Skin epidermis (tissue), 12 donors: ENCODE data around the gene GALNTL6.

Experiments
- H3K27ac ChIP-seq, 21 experiments: fragments of 200-600 bp; sonication (generic) in 11 of 21; one replicate each; pipeline ENCODE4 v1.5.0; 2020; ENCODE audit warnings: mild to moderate bottlenecking in 3 of 21, inconsistent platforms in 2 of 21, moderate library complexity in 2 of 21
- H3K4me3 ChIP-seq, 7 experiments: fragments of 200-600 bp; sonication (generic) in 2 of 7; one replicate each; pipeline ENCODE4 v1.5.0; 2020; ENCODE audit warnings: inconsistent platforms in 2 of 7, mild to moderate bottlenecking in 2 of 7, moderate library complexity in 1 of 7

GALNTL6 gene

GRCh38 chr4:171875291-171875690 is 62.1 kb downstream of the GALNTL6 start:
- H3K27ac ChIP-seq: no peak overlapping the region
- H3K4me3 ChIP-seq: no peak overlapping the region

GRCh38 chr4:171876636-171877035 is 63.4 kb downstream of the GALNTL6 start:
- H3K4me3 ChIP-seq: no peak overlapping the region
- H3K27ac ChIP-seq: no peak overlapping the region

GRCh38 chr4:171880136-171880535 is 66.9 kb downstream of the GALNTL6 start:
- H3K4me3 ChIP-seq: no peak overlapping the region
- H3K27ac ChIP-seq: no peak overlapping the region

GRCh38 chr4:171889681-171890080 is 76.5 kb downstream of the GALNTL6 start:
- no peak overlapping the region for H3K4me3 ChIP-seq
- no peak overlapping the region for H3K27ac ChIP-seq

- no peak overlapping the region for H3K27ac ChIP-seq
- H3K4me3 ChIP-seq: no peak overlapping the region
Observed at GRCh38 chr4:171891038-171891437, 77.8 kb downstream of the GALNTL6 start.

- H3K4me3 ChIP-seq: no peak overlapping the region
- no peak overlapping the region for H3K27ac ChIP-seq
Observed at GRCh38 chr4:171896426-171896825, 83.2 kb downstream of the GALNTL6 start.

GRCh38 chr4:171919314-171919713 is 106.1 kb downstream of the GALNTL6 start:
- no peak overlapping the region for H3K4me3 ChIP-seq
- H3K27ac ChIP-seq: no peak overlapping the region

GRCh38 chr4:171920901-171921300 is 107.7 kb downstream of the GALNTL6 start:
- H3K27ac ChIP-seq: no peak overlapping the region
- H3K4me3 ChIP-seq: no peak overlapping the region

GRCh38 chr4:171924746-171925376 is 111.7 kb downstream of the GALNTL6 start:
- Histone ChIP-seq H3K4me3 (no peak overlapping the region), H3K27ac (no peak overlapping the region)

GRCh38 chr4:171928336-171928735 is 115.1 kb downstream of the GALNTL6 start:
- no peak overlapping the region for H3K27ac ChIP-seq
- no peak overlapping the region for H3K4me3 ChIP-seq

- H3K27ac ChIP-seq: no peak overlapping the region
- no peak overlapping the region for H3K4me3 ChIP-seq
Observed at GRCh38 chr4:171929477-171929876, 116.3 kb downstream of the GALNTL6 start.

GRCh38 chr4:171929907-171930306 is 116.7 kb downstream of the GALNTL6 start:
- no peak overlapping the region for H3K27ac ChIP-seq
- no peak overlapping the region for H3K4me3 ChIP-seq

- Histone ChIP-seq H3K27ac (no peak overlapping the region), H3K4me3 (no peak overlapping the region)
Observed at GRCh38 chr4:171932238-171932637, 119.0 kb downstream of the GALNTL6 start.

GRCh38 chr4:171940656-171941055 is 127.5 kb downstream of the GALNTL6 start:
- Histone ChIP-seq H3K4me3 (no peak overlapping the region), H3K27ac (no peak overlapping the region)

GRCh38 chr4:171947400-171947799 is 134.2 kb downstream of the GALNTL6 start:
- Histone ChIP-seq H3K4me3 (no peak overlapping the region), H3K27ac (no peak overlapping the region)

- no peak overlapping the region for H3K4me3 ChIP-seq
Observed at GRCh38 chr4:171948038-171948437, 134.8 kb downstream of the GALNTL6 start.

GRCh38 chr4:171954650-171955049 is 141.4 kb downstream of the GALNTL6 start:
- H3K27ac ChIP-seq: no peak overlapping the region
- H3K4me3 ChIP-seq: no peak overlapping the region

More at GRCh38 chr4:171948038-171948437, 134.8 kb downstream of the GALNTL6 start:
- no peak overlapping the region for H3K27ac ChIP-seq

- H3K4me3 ChIP-seq: no peak overlapping the region
Observed at GRCh38 chr4:171956678-171957077, 143.5 kb downstream of the GALNTL6 start.

GRCh38 chr4:171962110-171962509 is 148.9 kb downstream of the GALNTL6 start:
- H3K27ac ChIP-seq: no peak overlapping the region
- no peak overlapping the region for H3K4me3 ChIP-seq

More at GRCh38 chr4:171956678-171957077, 143.5 kb downstream of the GALNTL6 start:
- no peak overlapping the region for H3K27ac ChIP-seq

- H3K27ac ChIP-seq: no peak overlapping the region
- no peak overlapping the region for H3K4me3 ChIP-seq
Observed at GRCh38 chr4:171966356-171966755, 153.2 kb downstream of the GALNTL6 start.

GRCh38 chr4:171978216-171978615 is 165.0 kb downstream of the GALNTL6 start:
- Histone ChIP-seq H3K4me3 (no peak overlapping the region), H3K27ac (no peak overlapping the region)

- H3K4me3 ChIP-seq: no peak overlapping the region
- H3K27ac ChIP-seq: no peak overlapping the region
Observed at GRCh38 chr4:171979461-171979860, 166.3 kb downstream of the GALNTL6 start.
